ENCODE data around the gene XRCC5.

XRCC5 gene

DNA sequence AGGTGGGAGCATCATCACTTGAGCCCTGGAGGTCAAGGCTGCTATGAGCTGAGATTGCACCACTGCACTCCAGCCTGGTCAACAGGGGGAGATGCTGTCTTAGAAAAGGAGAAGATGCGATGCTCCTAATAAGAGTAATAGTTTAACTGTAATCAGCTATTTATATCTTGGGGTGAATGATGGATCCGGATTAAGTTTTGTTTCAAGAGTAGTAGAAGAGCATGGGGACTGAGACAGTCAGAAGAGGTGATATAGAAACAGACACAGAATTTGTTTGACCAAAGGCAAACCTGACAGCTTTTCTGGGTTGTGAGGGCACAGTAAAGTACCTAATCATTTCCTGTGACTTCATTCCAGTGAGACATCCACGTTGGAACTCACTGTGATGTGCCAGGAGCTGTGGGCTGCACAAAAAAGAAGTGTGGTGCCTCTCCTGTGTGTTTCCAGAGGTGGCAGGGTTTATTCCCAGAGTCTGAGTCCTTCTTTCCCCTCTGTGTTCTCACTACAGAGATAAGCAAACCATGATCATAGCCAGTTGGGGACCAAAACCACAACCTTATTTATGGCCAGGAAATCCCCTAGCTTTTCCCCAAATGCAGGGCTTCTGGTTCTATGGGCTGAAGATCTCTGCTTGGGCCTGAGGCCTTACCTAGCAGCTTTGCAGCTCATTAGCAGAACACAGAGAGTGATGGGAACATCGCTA is 113.7 kb downstream of the XRCC5 start:
- H3K27me3 ChIP-seq (ENCODE audit: insufficient read depth, low read length) = no peaks in the 10 kb centered on the region
- no peak overlapping the region for H3K4me3 ChIP-seq (ENCODE audit: low read length)
- no peaks in the 10 kb centered on the region for H3K9me3 ChIP-seq (ENCODE audit: low read length)
- peaks cover 4% of the 10 kb centered on the region for H3K36me3 ChIP-seq (ENCODE audit: insufficient read depth, low read length)
- H3K4me1 ChIP-seq (ENCODE audit: insufficient read depth, low read length) = no peaks in the 10 kb centered on the region
- H2AFZ ChIP-seq (ENCODE audit: low read depth, low read length) = no peak overlapping the region

DNA sequence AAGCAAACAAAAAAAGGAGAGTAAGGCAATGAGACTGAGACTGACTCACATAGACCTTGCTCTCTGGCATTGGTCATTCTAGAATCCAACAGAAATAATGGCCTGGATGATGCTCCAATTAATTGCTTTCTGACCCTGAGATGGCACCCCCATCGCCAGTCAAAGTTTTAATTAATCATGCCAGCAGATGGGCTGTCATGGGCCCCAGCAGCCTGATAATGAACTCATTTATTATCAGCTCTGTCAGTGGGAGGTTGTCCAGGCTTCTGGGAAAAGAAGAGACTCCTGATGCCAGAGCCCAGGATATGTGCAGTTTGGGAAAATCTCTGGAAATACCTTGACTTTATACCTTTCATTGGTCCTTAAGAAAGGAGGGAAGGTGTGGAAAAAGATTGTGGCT is 115.2 kb downstream of the XRCC5 start:
- Histone ChIP-seq H2AFZ (ENCODE audit: low read depth, low read length) (no peak overlapping the region), H3K9me3 (ENCODE audit: low read length) (no peaks in the 10 kb centered on the region), H3K27me3 (ENCODE audit: insufficient read depth, low read length) (no peaks in the 10 kb centered on the region), H3K4me3 (ENCODE audit: low read length) (no peak overlapping the region), H3K36me3 (ENCODE audit: insufficient read depth, low read length) (peaks cover 4% of the 10 kb centered on the region), H3K4me1 (ENCODE audit: insufficient read depth, low read length) (no peaks in the 10 kb centered on the region)

DNA sequence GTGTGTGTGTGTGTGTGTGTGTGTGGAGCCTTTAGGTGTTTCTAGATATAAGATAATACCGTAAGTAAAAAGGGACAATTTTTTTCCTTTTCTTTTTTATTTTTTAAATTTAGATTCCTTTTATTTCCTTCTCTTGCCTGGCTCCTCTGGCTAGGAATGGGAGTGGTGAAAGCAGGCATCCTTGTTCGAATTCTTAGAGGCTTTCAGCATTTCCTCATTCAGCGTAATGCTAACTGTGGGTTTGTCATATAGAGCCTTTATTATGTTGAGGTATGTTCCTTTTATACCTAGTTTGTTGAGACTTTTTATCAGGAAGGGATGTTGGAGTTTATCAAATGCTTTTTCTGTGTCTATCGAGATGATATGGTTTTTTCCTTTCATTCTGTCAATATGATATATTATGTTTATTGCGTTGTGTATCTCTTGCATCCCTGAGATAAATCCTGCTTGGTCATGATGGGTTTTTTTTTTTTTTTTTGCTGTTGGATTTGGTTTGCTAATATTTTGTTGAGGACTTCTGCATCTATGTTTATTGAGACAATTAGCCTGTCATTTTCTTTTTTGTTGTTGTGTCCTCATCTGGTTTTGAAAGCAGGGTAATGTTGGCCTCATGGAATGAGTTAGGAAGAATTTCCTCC is 120.2 kb downstream of the XRCC5 start:
- no peaks in the 10 kb centered on the region for H3K27me3 ChIP-seq (ENCODE audit: insufficient read depth, low read length)
- no peaks in the 10 kb centered on the region for H3K36me3 ChIP-seq (ENCODE audit: insufficient read depth, low read length)
- peaks cover 3% of the 10 kb centered on the region for H3K9me3 ChIP-seq (ENCODE audit: low read length)
- H3K4me1 ChIP-seq (ENCODE audit: insufficient read depth, low read length) = no peaks in the 10 kb centered on the region
- H3K4me3 ChIP-seq (ENCODE audit: low read length) = no peak overlapping the region
- no peak overlapping the region for H2AFZ ChIP-seq (ENCODE audit: low read depth, low read length)

DNA sequence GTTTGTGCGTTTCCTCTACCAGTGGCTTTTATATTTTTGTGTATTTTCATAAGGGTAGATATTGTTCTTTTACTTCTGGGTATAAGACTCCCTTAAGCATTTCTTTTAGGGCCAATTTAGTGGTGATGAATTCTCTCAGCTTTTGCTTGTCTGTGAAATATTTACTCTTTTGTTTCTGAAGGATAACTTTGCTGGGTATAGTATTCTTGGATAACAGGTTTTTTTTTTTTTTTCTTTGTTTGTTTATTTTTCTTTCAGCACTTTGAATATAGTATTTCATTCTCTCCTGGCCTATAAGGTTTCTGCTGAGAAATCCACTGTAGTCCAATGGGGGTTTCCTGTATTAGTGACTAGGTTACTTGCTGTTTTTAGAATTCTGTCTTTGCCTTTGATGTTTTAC is 122.7 kb downstream of the XRCC5 start:
- Histone ChIP-seq H3K4me1 (ENCODE audit: insufficient read depth, low read length) (no peaks in the 10 kb centered on the region), H3K36me3 (ENCODE audit: insufficient read depth, low read length) (no peaks in the 10 kb centered on the region), H3K27me3 (ENCODE audit: insufficient read depth, low read length) (no peaks in the 10 kb centered on the region), H2AFZ (ENCODE audit: low read depth, low read length) (no peak overlapping the region), H3K9me3 (ENCODE audit: low read length) (peaks cover 3% of the 10 kb centered on the region), H3K4me3 (ENCODE audit: low read length) (no peak overlapping the region)

DNA sequence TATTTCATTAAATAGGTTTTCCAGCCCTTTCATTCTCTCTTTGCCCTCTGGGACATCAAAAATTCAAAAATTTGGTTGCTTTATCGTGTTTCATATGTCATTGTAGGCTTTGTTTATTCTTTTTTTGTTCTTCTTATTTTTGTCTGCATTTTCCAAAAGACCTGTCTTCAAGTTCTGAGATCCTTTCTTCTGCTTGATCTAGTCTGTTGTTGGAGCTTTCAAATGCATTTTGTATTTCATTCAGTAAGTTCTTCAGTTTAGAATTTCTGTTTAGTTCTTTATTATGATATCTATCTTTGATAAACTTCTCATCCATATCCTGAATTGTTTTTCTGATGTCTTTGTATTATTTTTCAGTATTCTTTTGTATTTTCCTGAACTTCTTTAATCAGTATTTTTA is 123.6 kb downstream of the XRCC5 start:
- Histone ChIP-seq H3K4me3 (ENCODE audit: low read length) (no peak overlapping the region), H2AFZ (ENCODE audit: low read depth, low read length) (no peak overlapping the region), H3K9me3 (ENCODE audit: low read length) (peaks cover 3% of the 10 kb centered on the region), H3K27me3 (ENCODE audit: insufficient read depth, low read length) (no peaks in the 10 kb centered on the region), H3K4me1 (ENCODE audit: insufficient read depth, low read length) (no peaks in the 10 kb centered on the region), H3K36me3 (ENCODE audit: insufficient read depth, low read length) (no peaks in the 10 kb centered on the region)

DNA sequence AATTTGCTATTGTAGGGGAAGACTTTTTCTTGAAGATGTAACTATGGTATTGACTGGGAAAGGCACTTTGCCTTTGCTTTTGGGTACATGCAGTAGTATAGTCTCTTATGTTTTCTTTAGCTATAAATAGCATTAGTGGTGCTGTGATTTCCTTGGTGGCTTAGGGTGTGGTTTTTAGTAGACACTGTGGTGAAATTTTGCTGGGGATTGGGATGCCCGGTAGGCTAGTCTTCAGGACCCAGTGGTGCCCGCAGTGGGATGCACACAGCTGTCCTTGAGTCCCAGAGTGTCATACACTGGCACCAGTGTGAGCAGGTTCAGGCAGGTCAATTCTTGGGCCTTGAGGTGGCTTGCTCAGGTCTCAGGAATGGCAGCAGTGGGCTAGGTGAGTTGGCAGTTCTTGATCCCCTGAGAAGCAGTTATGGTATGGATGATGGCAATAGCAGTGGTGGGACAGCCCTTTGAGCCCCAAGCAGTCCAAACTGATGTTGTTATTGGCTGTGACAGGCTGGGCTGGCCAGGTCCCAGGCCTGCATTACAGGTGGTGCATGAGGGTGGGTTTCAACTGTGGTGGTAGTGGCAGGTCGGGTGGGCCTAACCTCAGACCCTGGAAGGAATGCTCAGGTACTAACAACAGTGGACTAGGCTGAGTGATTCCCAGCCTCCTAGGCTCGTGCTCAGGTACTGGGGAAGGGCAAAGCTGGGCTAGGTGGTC is 124.3 kb downstream of the XRCC5 start:
- Histone ChIP-seq H3K36me3 (ENCODE audit: insufficient read depth, low read length) (no peaks in the 10 kb centered on the region), H3K4me3 (ENCODE audit: low read length) (no peak overlapping the region), H3K9me3 (ENCODE audit: low read length) (peaks cover 3% of the 10 kb centered on the region), H3K4me1 (ENCODE audit: insufficient read depth, low read length) (no peaks in the 10 kb centered on the region), H3K27me3 (ENCODE audit: insufficient read depth, low read length) (no peaks in the 10 kb centered on the region), H2AFZ (ENCODE audit: low read depth, low read length) (no peak overlapping the region)

DNA sequence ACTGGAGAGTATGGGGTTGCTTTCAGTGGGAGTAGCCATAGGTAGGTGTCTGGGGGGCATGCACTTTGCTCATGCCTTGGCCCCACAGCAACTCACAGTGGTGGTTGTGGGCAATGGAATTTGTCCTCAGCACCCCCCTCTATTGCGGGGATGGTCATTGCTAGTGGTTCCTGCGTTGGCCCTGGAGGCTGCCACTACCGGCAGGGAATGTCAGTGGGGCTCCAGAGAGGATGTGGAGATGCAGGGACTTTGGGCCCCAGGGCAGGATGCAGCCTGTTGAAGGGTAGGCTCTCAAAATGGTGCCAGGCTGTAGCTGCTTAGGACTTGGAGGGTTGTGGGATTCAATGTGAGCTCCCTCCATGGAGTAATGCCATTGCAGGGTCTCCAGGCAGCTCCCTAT is 125.0 kb downstream of the XRCC5 start:
- Histone ChIP-seq H3K9me3 (ENCODE audit: low read length) (peaks cover 3% of the 10 kb centered on the region), H3K4me1 (ENCODE audit: insufficient read depth, low read length) (no peaks in the 10 kb centered on the region), H3K4me3 (ENCODE audit: low read length) (no peak overlapping the region), H2AFZ (ENCODE audit: low read depth, low read length) (no peak overlapping the region), H3K27me3 (ENCODE audit: insufficient read depth, low read length) (no peaks in the 10 kb centered on the region), H3K36me3 (ENCODE audit: insufficient read depth, low read length) (no peaks in the 10 kb centered on the region)

DNA sequence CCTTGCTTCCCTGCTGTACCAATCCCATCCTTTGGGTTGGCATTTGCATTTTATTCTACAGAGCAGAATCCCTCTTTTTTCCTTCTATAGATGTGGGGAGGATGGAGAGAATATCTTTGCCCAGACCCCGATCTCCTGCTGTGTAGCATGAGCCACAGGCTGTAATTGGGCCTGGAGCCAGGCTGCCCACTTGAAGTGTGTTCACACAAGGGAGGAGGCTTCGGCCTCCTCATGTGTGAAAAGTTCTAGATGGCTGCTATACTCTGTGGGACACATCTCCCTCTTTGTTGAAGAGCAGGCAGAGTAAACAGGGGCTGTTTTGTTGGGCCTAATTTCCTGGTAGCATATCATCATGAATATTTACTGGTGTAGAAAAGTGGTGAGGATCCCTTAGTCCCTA is 126.3 kb downstream of the XRCC5 start:
- Histone ChIP-seq H3K4me1 (ENCODE audit: insufficient read depth, low read length) (no peaks in the 10 kb centered on the region), H3K27me3 (ENCODE audit: insufficient read depth, low read length) (no peaks in the 10 kb centered on the region), H3K9me3 (ENCODE audit: low read length) (peaks cover 3% of the 10 kb centered on the region), H2AFZ (ENCODE audit: low read depth, low read length) (no peak overlapping the region), H3K4me3 (ENCODE audit: low read length) (no peak overlapping the region), H3K36me3 (ENCODE audit: insufficient read depth, low read length) (no peaks in the 10 kb centered on the region)

DNA sequence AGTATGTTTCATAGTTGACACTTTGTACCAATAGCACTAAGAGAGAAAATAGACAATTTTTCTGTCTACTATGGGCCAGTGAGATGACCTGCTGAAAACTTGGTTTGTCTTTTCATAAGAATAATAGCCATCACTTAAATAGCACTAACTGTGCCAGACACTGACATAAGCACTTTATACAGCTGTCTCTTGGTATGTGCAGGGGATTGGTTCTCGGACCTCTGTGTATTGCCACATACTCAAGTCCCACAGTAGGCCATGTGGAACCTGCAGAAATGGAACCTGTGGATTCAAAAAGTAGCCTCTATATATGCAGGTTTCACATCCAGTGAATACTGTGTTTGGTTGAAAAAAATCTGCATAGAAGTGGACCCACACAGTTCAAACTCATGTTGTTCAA is 126.7 kb downstream of the XRCC5 start:
- H3K9me3 ChIP-seq (ENCODE audit: low read length) = peaks cover 3% of the 10 kb centered on the region
- no peaks in the 10 kb centered on the region for H3K36me3 ChIP-seq (ENCODE audit: insufficient read depth, low read length)
- no peaks in the 10 kb centered on the region for H3K4me1 ChIP-seq (ENCODE audit: insufficient read depth, low read length)
- H3K27me3 ChIP-seq (ENCODE audit: insufficient read depth, low read length) = no peaks in the 10 kb centered on the region
- no peak overlapping the region for H2AFZ ChIP-seq (ENCODE audit: low read depth, low read length)
- no peak overlapping the region for H3K4me3 ChIP-seq (ENCODE audit: low read length)

DNA sequence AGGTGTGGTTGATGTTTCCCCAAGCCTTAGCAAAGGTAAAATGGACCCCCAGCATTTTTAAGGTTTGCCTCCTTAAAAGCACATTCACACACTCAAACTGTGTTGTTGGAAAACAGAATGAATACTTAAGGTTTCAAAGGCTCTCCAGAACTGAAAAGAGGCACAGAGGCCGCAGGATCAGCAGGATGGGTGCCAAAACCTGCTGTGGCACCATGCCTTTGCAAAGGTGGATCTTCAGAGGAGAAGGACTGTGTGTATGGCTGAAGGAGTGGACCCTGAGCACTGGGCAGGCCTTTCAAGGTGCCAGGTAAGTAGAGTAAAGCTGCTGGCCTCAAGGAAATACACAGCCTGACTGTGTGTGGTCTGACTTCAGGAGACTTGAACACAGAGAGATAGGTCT is 127.3 kb downstream of the XRCC5 start:
- H3K27me3 ChIP-seq (ENCODE audit: insufficient read depth, low read length) = no peaks in the 10 kb centered on the region
- no peak overlapping the region for H2AFZ ChIP-seq (ENCODE audit: low read depth, low read length)
- peaks cover 3% of the 10 kb centered on the region for H3K9me3 ChIP-seq (ENCODE audit: low read length)
- H3K4me3 ChIP-seq (ENCODE audit: low read length) = no peak overlapping the region
- H3K36me3 ChIP-seq (ENCODE audit: insufficient read depth, low read length) = no peaks in the 10 kb centered on the region
- H3K4me1 ChIP-seq (ENCODE audit: insufficient read depth, low read length) = no peaks in the 10 kb centered on the region

DNA sequence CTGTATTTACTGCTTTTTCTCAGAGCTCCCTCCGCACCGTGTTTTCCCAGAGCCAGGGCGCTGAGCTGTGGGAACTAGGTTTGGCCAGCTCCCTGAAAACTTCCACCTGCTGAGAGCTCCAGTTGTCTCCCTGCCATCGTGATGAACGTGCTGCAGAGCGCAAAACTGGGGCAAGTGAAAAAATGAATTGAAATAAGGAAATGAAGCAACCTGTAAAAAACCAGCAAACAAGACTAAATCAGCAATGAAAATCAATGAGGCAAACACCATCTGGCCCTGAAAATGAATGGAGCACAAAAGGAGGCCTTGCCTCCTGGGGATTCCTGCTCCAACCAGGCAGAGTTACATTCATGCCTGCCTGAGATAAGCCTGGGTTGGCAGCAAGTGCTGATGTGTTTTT is 133.2 kb downstream of the XRCC5 start:
- Histone ChIP-seq H3K27me3 (ENCODE audit: insufficient read depth, low read length) (no peaks in the 10 kb centered on the region), H3K9me3 (ENCODE audit: low read length) (no peaks in the 10 kb centered on the region), H3K36me3 (ENCODE audit: insufficient read depth, low read length) (no peaks in the 10 kb centered on the region), H3K4me3 (ENCODE audit: low read length) (no peak overlapping the region), H2AFZ (ENCODE audit: low read depth, low read length) (no peak overlapping the region), H3K4me1 (ENCODE audit: insufficient read depth, low read length) (peaks cover 10% of the 10 kb centered on the region)

DNA sequence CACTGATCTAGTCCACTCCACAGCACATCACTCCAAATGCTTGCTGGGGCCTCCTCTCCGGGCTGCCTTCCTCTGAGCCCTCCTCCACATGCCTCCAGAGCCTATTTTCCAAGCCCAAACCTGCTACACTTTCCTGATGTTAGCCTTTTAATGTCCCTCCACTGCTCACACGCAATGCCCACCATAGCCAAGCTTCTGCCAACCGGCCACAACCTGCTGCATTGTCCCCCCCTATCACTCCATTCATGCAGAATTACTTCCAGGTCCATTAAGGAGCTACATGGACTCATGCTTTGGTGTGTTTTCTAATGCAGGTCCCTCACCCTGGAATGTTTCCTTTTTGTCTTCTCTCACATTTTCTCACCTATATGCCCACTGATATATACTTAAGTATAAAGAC is 133.9 kb downstream of the XRCC5 start:
- Histone ChIP-seq H3K27me3 (ENCODE audit: insufficient read depth, low read length) (no peaks in the 10 kb centered on the region), H3K4me1 (ENCODE audit: insufficient read depth, low read length) (peaks cover 10% of the 10 kb centered on the region), H3K9me3 (ENCODE audit: low read length) (no peaks in the 10 kb centered on the region), H3K36me3 (ENCODE audit: insufficient read depth, low read length) (no peaks in the 10 kb centered on the region), H3K4me3 (ENCODE audit: low read length) (no peak overlapping the region), H2AFZ (ENCODE audit: low read depth, low read length) (no peak overlapping the region)

DNA sequence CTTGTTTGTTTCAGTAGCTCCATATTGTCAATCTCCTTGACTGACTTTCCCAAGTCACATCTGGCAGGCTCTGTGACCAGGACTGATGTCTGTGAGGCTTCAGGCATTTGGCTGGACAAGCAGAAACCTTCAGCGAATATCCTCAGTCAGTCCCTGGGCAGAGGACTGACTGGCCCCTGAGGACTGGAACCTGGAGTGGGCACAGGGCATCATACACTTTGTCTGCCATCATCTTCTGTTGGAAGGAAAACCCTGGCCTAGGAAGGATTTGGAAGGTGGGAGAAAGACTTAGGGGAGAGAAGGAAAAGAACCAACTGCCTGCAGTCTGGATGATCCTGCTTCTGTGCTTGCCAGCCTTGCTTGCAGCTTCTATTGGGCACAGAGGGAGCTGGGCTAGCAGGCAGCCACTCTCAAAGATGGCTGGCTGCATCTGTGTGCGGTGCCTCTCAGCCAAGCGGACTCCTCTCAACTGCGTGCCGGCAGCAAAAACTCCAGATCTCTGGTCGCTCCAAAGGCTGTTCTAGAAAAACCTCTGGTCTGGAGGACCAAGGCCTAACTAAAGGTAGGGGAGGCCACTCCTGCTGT is 136.3 kb downstream of the XRCC5 start:
- Histone ChIP-seq H3K4me1 (ENCODE audit: insufficient read depth, low read length) (peaks cover 10% of the 10 kb centered on the region), H3K9me3 (ENCODE audit: low read length) (peaks cover 2% of the 10 kb centered on the region), H2AFZ (ENCODE audit: low read depth, low read length) (no peak overlapping the region), H3K36me3 (ENCODE audit: insufficient read depth, low read length) (no peaks in the 10 kb centered on the region), H3K4me3 (ENCODE audit: low read length) (no peak overlapping the region), H3K27me3 (ENCODE audit: insufficient read depth, low read length) (no peaks in the 10 kb centered on the region)
